HepG2 (cell line): ENCODE measurements around the gene ADCY9.

Source experiments
- CREM ChIP-seq, 2 experiments: sonication (generic) in 1 of 2; formaldehyde crosslinking in 1 of 2; IDR thresholded peaks; 2 replicates each; pipeline versions ENCODE4 v1.4.0 to v1.6.1; 2016 to 2020; ENCODE audit warnings: antibody characterized with exemption in 1 of 2, mild to moderate bottlenecking in 1 of 2, missing genetic modification reagents in 1 of 2
- MAF1 ChIP-seq: sonication (generic); formaldehyde crosslinking; IDR thresholded peaks from 2 replicates; pipeline ENCODE4 v1.5.0; 2020; ENCODE audit warnings: missing genetic modification reagents, borderline replicate concordance
- POLR2A ChIP-seq, 2 experiments: IDR thresholded peaks; 2 replicates each; pipeline ENCODE4 v1.6.1; 2011; ENCODE audit warnings: low read depth in 2 of 2, low read length in 2 of 2, mild to moderate bottlenecking in 1 of 2, moderate library complexity in 1 of 2; ENCODE audit not compliant: insufficient read depth in 1 of 2
- ZNF281 ChIP-seq: sonication (generic); formaldehyde crosslinking; IDR thresholded peaks from 2 replicates; pipeline ENCODE4 v1.4.0; 2020; ENCODE audit warnings: missing genetic modification reagents, borderline replicate concordance

- TF ChIP-seq ZNF281 (CRISPR knock-in tag) = no peak
- no peak for TF ChIP-seq POLR2A (IDR thresholded peaks at IDR 0.05; ENCODE audit: insufficient read depth in 1 of 2, low read depth in 2 of 2, low read length in 2 of 2)
- TF ChIP-seq MAF1 = no peak
- TF ChIP-seq CREM (IDR thresholded peaks at IDR 0.05) = no peak
- no peak for TF ChIP-seq CREM (CRISPR knock-in tag; IDR thresholded peaks at IDR 0.05)
Measured at GRCh38 chr16:4133897-4134372, 17.7 kb upstream of the ADCY9 start.
